ENCODE measurements around the gene BANP. TPM values are rescaled to one million over a fixed set of nuclear protein-coding genes. Genes with fewer than 3 reads are reported as not detected.

Gene BANP
- total RNA-seq, 1 donor = 25.9 TPM

DNA sequence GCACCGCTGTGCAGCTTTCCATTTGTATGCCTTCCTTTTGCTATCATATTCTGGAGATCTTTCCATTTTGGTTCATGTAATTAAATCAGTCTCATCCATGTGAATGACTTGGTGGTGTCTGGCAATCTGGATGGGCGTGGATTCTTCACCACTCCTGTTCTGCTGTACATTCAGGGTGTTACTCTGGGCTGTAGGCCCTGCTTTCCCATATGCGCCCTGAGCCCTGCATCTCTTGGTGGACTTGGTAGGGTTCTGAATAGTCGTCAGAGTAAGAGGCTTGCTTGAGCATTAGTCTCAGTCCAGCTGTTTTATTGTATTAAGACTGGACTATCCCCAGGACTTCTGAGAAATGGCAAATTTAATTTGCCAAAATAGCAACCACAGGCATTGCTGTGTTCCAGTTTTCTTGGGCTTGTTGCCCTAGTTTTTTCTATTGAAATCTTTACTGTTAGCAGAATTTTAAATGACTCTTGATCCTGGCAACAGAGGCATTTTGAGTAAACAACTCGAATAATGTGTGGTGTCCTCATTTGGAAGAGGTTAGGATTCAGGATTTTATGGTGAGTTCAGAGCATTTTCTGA is 14.9 kb downstream of the BANP start:
- no peak for DNase-seq (ENCODE audit: low read depth)
- TF ChIP-seq, protein P1, sequence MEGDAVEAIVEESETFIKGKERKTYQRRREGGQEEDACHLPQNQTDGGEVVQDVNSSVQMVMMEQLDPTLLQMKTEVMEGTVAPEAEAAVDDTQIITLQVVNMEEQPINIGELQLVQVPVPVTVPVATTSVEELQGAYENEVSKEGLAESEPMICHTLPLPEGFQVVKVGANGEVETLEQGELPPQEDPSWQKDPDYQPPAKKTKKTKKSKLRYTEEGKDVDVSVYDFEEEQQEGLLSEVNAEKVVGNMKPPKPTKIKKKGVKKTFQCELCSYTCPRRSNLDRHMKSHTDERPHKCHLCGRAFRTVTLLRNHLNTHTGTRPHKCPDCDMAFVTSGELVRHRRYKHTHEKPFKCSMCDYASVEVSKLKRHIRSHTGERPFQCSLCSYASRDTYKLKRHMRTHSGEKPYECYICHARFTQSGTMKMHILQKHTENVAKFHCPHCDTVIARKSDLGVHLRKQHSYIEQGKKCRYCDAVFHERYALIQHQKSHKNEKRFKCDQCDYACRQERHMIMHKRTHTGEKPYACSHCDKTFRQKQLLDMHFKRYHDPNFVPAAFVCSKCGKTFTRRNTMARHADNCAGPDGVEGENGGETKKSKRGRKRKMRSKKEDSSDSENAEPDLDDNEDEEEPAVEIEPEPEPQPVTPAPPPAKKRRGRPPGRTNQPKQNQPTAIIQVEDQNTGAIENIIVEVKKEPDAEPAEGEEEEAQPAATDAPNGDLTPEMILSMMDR (IDR thresholded peaks at IDR 0.05; ENCODE audit: insufficient read depth, low read depth, low read length) = no peak
- H3K4me3 ChIP-seq (ENCODE audit: low read depth, low read length) = no peak overlapping the region

DNA sequence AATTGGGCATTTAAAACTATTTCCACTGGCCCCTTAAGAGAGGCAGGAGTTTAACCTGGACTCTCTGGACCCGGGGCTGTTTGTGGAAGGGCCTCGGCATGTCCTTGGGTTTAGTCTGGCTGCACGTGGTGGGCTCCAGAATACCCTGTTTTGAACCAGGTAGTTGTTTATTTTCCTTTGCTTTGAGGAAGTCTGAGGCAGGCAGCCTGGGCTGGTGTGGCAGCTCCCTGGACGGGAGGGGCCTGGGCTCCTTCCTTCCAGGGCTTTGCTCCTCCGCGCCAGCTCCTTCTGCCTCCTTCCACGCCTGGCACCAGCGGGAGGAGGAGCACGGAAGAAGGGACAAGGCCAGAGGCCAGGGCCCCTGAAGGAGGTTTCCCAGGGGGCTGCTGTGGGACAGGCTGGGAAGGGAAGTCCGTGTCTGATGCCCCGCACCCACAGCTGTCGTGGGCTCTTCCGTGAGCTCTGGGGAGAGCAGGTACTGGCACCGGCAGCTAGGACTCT is 15.5 kb downstream of the BANP start:
- DNase-seq (ENCODE audit: low read depth) = no peak
- no peak overlapping the region for H3K4me3 ChIP-seq (ENCODE audit: low read depth, low read length)
- TF ChIP-seq, protein P1 (IDR thresholded peaks at IDR 0.05; ENCODE audit: insufficient read depth, low read depth, low read length) = no peak

DNA sequence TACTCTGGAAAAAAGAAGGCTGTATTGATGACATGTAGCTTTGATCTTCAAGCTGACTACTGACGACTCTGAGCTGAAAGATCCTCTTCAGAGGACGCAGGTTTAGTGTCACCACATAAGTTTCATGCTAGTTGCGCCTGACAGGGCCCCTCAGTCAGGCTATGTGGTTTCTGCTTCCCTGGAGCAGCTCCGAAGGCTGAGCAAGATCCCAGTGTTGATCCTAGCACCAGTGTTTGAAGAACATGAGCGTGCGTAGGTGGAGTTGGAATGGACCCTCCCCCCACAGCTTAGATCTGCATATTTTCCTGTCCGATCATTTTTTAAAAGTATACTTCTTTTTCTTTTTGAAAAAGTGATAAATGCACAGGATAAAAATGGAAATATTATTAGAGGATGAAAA is 17.3 kb downstream of the BANP start:
- no peak overlapping the region for H3K4me3 ChIP-seq (ENCODE audit: low read depth, low read length)
- TF ChIP-seq, protein P1 (IDR thresholded peaks at IDR 0.05; ENCODE audit: insufficient read depth, low read depth, low read length) = no peak
- peak; percentile 67 for DNase-seq (ENCODE audit: low read depth)

DNA sequence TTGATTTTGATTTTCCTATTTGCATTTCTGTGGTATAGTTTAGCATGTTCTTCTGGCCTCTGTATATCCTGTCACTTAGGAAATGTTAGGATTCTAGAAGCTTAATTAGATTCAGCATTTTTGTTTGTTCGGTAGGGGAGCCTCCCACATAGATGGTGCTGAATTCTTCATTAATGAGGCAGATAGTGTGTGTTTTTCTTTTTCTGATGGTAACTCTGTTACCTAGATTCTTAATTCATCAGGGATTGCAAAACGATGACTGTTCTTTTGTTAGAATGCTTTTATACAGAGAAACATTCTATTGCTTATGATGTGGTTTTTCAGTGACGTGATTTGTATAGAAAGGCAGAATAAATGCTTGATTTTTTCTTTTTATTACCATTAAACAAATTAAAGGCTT is 19.0 kb downstream of the BANP start:
- TF ChIP-seq, protein P1 (IDR thresholded peaks at IDR 0.05; ENCODE audit: insufficient read depth, low read depth, low read length) = no peak
- DNase-seq (ENCODE audit: low read depth) = peak; percentile 62
- no peak overlapping the region for H3K4me3 ChIP-seq (ENCODE audit: low read depth, low read length)

DNA sequence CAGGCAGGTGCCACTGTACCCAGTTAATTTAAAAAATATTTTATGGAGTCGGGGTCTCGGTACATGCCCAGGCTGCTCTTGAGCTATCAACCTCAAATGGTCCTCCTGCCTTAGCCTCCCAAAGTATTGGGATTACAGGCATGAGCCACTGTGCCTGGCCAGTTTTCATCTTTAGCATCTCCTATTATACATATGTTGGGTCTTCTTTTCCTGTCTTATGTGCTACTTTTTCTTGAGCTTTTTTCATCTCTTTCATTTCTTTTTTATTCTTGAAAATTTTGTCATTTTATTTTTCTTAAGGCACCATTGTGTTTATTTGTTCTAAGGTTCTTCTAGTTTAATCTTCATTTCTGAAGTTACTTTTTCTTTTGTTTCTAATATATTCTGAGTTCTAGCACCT is 20.7 kb downstream of the BANP start:
- DNase-seq (ENCODE audit: low read depth) = no peak

DNA sequence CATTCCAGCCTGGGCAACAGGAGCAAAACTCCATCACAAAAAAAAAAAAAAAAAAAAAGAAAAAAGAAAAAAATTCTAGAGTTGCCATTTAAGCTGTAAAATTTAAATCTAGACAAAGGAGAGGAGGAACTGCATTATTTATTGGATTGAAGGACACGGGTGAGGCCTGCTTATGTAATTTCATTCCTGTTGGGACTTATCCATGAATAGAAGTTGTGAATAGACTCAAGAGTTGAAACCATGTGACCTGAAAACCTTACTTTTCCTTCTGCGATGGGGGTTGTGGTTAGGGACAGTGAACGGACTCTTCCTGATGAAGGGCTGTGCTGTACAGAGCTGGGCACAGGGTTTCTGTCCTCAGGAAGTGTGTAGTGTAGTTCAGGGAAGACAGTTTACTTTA is 22.5 kb downstream of the BANP start:
- DNase-seq (ENCODE audit: low read depth) = no peak
- H3K4me3 ChIP-seq (ENCODE audit: low read depth, low read length) = no peak overlapping the region
- TF ChIP-seq, protein P1 (IDR thresholded peaks at IDR 0.05; ENCODE audit: insufficient read depth, low read depth, low read length) = no peak

More for the DNA sequence above, 20.7 kb downstream of the BANP start:
- TF ChIP-seq, protein P1 (IDR thresholded peaks at IDR 0.05; ENCODE audit: insufficient read depth, low read depth, low read length) = no peak
- H3K4me3 ChIP-seq (ENCODE audit: low read depth, low read length) = no peak overlapping the region

DNA sequence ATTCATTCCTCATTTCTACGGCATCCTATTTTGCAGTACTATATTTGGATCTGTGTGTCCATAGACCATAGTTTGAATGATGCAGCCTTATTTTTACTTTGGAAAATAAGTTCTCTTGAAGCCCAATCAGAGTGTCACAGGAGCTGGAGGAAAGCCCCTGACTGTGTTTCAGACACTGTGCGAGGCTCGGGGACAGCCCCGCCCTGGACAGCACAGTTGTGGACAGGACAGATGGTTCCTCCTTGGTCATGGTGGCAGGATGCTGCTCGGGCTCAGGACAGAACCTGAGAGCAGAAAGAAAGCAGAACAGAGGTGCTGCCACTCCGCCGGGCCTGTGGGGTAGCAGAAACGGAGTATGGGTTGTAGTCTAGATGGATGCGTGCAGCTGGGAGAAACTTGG is 22.9 kb downstream of the BANP start:
- no peak for DNase-seq (ENCODE audit: low read depth)
- no peak overlapping the region for H3K4me3 ChIP-seq (ENCODE audit: low read depth, low read length)
- TF ChIP-seq, protein P1 (IDR thresholded peaks at IDR 0.05; ENCODE audit: insufficient read depth, low read depth, low read length) = no peak
